Measurements from ENCODE around the gene FBXO15. TPM values are rescaled to one million over a fixed set of nuclear protein-coding genes. Genes with fewer than 3 reads are reported as not detected.

FBXO15 gene
- total and polyA plus RNA-seq, 4 donors: 2.6 to 9.7 (median 5.1) TPM

DNA sequence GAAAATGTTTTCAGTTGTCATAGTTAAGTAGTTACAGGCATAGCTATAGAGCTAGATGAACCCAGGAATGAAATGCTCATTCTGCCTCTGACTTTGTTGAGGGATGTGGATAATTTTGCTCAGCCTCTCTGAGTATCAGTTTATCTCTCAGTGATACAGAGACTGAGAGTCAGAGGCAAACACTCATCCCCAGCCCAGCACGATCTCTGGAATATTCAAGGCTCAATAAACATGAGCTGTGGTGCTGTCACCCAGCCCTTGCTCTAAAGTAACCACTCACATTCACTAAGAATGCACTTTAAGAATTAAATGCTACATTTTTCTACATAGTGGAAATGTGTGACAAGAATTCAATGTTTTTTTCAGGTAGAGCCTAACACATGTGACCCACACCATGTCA lies 31.2 kb upstream of the FBXO15 start:
- Histone ChIP-seq H3K36me3 (ENCODE audit: control insufficient read depth in 4 of 4, insufficient read depth in 4 of 4, low read length in 4 of 4) (no peaks in the 10 kb centered on the region), H3K27ac (ENCODE audit: low read depth in 1 of 2, low read length in 1 of 2) (no peak overlapping the region), H3K9ac (ENCODE audit: insufficient read depth in 1 of 2, low read length in 2 of 2) (no peak overlapping the region), H3K4me1 (ENCODE audit: control insufficient read depth in 5 of 5, insufficient read depth in 5 of 5, low read length in 5 of 5) (peaks cover 0 to 4% (median 0%) of the 10 kb centered on the region in 5 donors), H3K4me3 (no peak overlapping the region), H3K27me3 (ENCODE audit: control insufficient read depth in 3 of 3, insufficient read depth in 3 of 3, low read length in 2 of 3) (no peaks in the 10 kb centered on the region), H3K9me3 (ENCODE audit: control insufficient read depth in 4 of 4, insufficient read depth in 3 of 4, low read length in 3 of 4) (peaks cover 0 to 4% (median 0%) of the 10 kb centered on the region in 4 donors)
- no peak for ATAC-seq (ENCODE audit: insufficient read depth, low FRiP score)
- WGBS, 2 donors: 66 to 83% methylated on average over 1 of the region's 1 CpG
- TF ChIP-seq CTCF (IDR thresholded peaks at IDR 0.05; ENCODE audit: control extremely low read depth, extremely low read depth): no peak
- DNase-seq: no peak

DNA sequence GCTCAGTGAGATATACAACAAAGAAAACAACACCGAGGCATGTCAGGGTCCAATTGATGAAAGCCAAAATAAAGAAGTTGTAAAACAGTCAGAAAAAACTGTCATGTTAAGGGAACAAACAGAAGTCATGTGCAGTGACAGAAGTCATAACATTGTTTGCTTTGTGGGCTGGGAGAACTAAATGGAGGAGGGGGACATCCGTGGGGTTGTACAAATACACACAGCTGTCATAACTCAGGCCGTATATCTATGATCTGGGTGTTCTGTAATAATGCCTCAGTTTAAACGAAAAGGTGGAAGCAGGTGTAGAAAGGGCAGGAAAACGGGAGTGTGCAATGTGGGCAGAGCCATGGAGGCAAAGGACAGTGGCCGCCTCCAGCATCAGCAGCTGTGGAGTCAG lies 28.0 kb upstream of the FBXO15 start:
- Histone ChIP-seq H3K27me3 (ENCODE audit: control insufficient read depth in 3 of 3, insufficient read depth in 3 of 3, low read length in 2 of 3) (peaks cover 0 to 3% (median 0%) of the 10 kb centered on the region in 3 donors), H3K9ac (ENCODE audit: insufficient read depth in 1 of 2, low read length in 2 of 2) (no peak overlapping the region), H3K4me1 (ENCODE audit: control insufficient read depth in 5 of 5, insufficient read depth in 5 of 5, low read length in 5 of 5) (peaks cover 0 to 4% (median 0%) of the 10 kb centered on the region in 5 donors), H3K4me3 (no peak overlapping the region), H3K9me3 (ENCODE audit: control insufficient read depth in 4 of 4, insufficient read depth in 3 of 4, low read length in 3 of 4) (peaks cover 0 to 4% (median 0%) of the 10 kb centered on the region in 4 donors), H3K36me3 (ENCODE audit: control insufficient read depth in 4 of 4, insufficient read depth in 4 of 4, low read length in 4 of 4) (no peaks in the 10 kb centered on the region), H3K27ac (ENCODE audit: low read depth in 1 of 2, low read length in 1 of 2) (no peak overlapping the region)
- ATAC-seq (ENCODE audit: insufficient read depth, low FRiP score): no peak
- whole genome bisulfite sequencing, 2 donors: 64 to 65% methylated on average over 6 of the region's 6 CpGs
- DNase-seq: no peak
- no peak for TF ChIP-seq CTCF (IDR thresholded peaks at IDR 0.05; ENCODE audit: control extremely low read depth, extremely low read depth)

GRCh38 chr18:74173434-74173750 lies 25.8 kb upstream of the FBXO15 start:
- 93 to 95% methylated on average over 11 of the region's 11 CpGs for WGBS, 2 donors
- Histone ChIP-seq H3K4me3 (no peak overlapping the region), H3K9ac (ENCODE audit: insufficient read depth in 1 of 2, low read length in 2 of 2) (no peak overlapping the region), H3K27ac (ENCODE audit: low read depth in 1 of 2, low read length in 1 of 2) (no peak overlapping the region), H3K27me3 (ENCODE audit: control insufficient read depth in 3 of 3, insufficient read depth in 3 of 3, low read length in 2 of 3) (peaks cover 0 to 3% (median 0%) of the 10 kb centered on the region in 3 donors), H3K36me3 (ENCODE audit: control insufficient read depth in 4 of 4, insufficient read depth in 4 of 4, low read length in 4 of 4) (no peaks in the 10 kb centered on the region), H3K4me1 (ENCODE audit: control insufficient read depth in 5 of 5, insufficient read depth in 5 of 5, low read length in 5 of 5) (peaks cover 0 to 4% (median 0%) of the 10 kb centered on the region in 5 donors), H3K9me3 (ENCODE audit: control insufficient read depth in 4 of 4, insufficient read depth in 3 of 4, low read length in 3 of 4) (no peaks in the 10 kb centered on the region)
- DNase-seq: no peak
- TF ChIP-seq CTCF (IDR thresholded peaks at IDR 0.05; ENCODE audit: control extremely low read depth, extremely low read depth): no peak
- ATAC-seq (ENCODE audit: insufficient read depth, low FRiP score): no peak
